NT2/D1 (cell line): ENCODE measurements around the gene EPHA5.

Experiments
- SUZ12 ChIP-seq: IDR thresholded peaks from 2 replicates; pipeline ENCODE4 v1.6.1; 2011; ENCODE audit not compliant: insufficient read length, insufficient read depth; ENCODE audit errors: extremely low read depth
- YY1 ChIP-seq: IDR thresholded peaks from 2 replicates; pipeline ENCODE4 v1.6.1; 2011; ENCODE audit not compliant: insufficient read length, insufficient read depth
- ZNF274 ChIP-seq: IDR thresholded peaks from 2 replicates; pipeline ENCODE4 v1.6.1; 2011; ENCODE audit warnings: mild to moderate bottlenecking, low read depth, low read length

DNA sequence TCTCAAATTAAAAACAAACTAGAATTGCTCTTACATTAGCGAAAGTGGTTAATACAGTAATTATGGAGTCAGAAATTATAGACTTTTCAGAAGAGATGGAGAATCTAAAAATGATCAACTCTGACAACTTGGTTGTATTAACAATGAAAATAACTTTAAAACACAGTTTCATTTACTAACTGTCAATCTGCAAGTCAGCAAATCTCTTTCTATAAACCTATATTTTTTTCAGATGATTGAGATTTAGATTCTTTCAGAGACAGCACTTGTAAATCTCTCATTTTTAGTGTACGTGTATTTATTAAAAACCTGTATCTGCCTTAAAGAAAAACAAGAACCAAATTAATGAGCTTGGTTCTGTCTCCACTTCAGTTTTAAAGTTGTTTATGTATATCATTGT is 311.4 kb downstream of the EPHA5 start:
- TF ChIP-seq YY1 = no peak
- no peak for TF ChIP-seq ZNF274
- TF ChIP-seq SUZ12 = no peak
